Epithelial cell of prostate (primary cell): ENCODE data around the gene ADAMTSL5.
"Not testable (repeated sequence)": the region's sequence is repeated elsewhere in the genome, so short reads cannot be mapped to it uniquely, and the experiment has no call there.

Experiments
- DNase-seq: peaks from one replicate; pipeline ENCODE4 v3.0.0-alpha.2; 2011; ENCODE audit warnings: low read depth, low spot score
- H3K27ac ChIP-seq: fragments of 450-650 bp; 2 replicates; pipeline ENCODE4 v1.5.1; 2017; ENCODE audit warnings: mild to moderate bottlenecking

Gene ADAMTSL5

DNA sequence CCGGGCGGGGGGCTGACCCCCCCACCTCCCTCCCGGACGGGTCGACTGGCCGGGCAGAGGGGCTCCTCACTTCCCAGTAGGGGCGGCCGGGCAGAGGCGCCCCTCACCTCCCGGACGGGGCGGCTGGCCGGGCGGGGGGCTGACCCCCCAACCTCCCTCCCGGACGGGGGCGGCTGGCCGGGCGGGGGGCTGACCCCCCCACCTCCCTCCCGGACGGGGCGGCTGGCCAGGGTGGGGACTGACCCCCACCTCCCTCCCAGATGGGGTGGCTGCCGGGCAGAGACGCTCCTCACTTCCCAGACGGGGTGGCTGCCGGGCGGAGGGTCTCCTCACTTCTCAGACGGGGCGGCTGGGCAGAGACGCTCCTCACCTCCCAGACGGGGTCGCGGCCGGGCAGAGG is 13.6 kb downstream of the ADAMTSL5 start:
- not testable (repeated sequence) for H3K27ac ChIP-seq, DNase-seq

DNA sequence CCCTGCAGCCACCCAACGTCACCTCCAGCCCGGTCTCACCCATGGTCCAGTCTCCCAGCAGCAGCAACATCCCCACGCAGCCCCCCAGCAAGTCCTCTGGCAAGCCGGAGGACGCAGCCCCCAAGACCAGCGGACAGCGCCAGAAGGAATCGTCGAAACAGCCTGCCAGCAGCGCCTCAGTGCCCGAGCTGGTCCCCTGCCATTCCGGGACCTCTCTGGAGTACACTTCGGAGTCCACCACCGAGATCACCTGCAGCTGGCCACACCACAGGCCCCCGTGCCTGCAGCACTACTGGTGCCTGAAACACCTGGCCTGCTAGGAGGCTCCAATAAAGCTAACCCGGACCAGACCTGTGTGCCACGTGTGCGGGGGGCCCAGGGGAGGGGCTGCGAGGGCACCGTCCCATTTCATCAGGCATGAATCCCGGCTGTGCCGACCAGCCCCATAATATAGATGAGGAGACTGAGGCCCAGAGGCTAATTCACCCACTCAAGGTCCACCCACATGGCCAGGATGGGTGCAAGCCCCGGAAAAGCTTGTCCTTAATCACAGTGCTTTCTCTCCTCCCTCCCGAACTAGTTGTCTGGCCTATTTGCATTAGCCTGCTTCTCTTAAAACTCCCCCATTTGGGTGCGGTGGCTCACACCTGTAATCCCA is 15.1 kb downstream of the ADAMTSL5 start:
- no peak overlapping the region for H3K27ac ChIP-seq
- DNase-seq, result no peak

GRCh38 chr19:1496714-1497577 is 15.9 kb downstream of the ADAMTSL5 start:
- no peak overlapping the region for H3K27ac ChIP-seq
- no peak for DNase-seq

GRCh38 chr19:1495799-1496713 is 16.8 kb downstream of the ADAMTSL5 start:
- H3K27ac ChIP-seq, result no peak overlapping the region
- DNase-seq, result no peak

GRCh38 chr19:1495051-1495798 is 17.6 kb downstream of the ADAMTSL5 start:
- H3K27ac ChIP-seq, result no peak overlapping the region
- DNase-seq, result no peak

- DNase-seq, result no peak
- H3K27ac ChIP-seq, result no peak overlapping the region
These were observed 18.6 kb downstream of the ADAMTSL5 start for GRCh38 chr19:1494115-1494815.

DNA sequence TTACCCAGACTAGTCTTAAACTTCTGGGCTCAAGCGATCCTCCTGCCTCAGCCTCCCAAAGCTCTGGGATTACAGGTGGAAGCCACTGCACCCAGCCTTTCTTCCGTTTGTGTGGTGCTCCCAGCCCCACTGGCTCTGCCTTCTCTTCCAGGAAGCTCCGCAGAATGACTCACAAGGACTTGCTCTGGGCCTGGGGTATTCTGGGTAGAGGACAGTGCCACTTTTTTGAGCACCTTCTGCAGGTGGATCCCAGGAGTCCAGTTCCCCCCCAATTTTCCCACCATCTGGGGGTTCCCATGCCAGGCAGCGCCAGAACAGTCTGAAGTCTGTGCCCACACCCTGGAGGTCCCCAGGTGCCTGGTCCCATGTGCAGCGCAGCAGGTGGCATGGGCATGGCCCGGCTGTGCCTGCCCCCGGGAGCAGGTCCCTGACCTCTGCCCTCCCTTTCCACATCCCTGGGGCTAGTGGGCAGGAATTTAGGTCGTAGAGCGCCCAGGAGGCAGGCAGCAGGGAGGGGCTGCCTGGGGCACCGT is 20.3 kb downstream of the ADAMTSL5 start:
- DNase-seq, result no peak
- no peak overlapping the region for H3K27ac ChIP-seq

- DNase-seq, result no peak
- H3K27ac ChIP-seq, result no peak overlapping the region
These were observed 21.0 kb downstream of the ADAMTSL5 start for GRCh38 chr19:1491849-1492170.

GRCh38 chr19:1491114-1491848 is 21.5 kb downstream of the ADAMTSL5 start, which contains the start of gene REEP6:
REEP6 (plus strand) TSS chr19:1491181; CDS start chr19:1491270, 89 bp downstream.
- no peak within 1 kb of the TSS for H3K27ac ChIP-seq

GRCh38 chr19:1490311-1491113 is 22.3 kb downstream of the ADAMTSL5 start, which contains the start of gene PCSK4:
PCSK4 (minus strand) TSS chr19:1490350; CDS start chr19:1490346, 4 bp downstream.
- H3K27ac ChIP-seq, result no peak within 1 kb of the TSS
- peak; percentile 94 for DNase-seq

More at GRCh38 chr19:1491114-1491848, 21.5 kb downstream of the ADAMTSL5 start, which contains the start of gene REEP6:
- no peak for DNase-seq

DNA sequence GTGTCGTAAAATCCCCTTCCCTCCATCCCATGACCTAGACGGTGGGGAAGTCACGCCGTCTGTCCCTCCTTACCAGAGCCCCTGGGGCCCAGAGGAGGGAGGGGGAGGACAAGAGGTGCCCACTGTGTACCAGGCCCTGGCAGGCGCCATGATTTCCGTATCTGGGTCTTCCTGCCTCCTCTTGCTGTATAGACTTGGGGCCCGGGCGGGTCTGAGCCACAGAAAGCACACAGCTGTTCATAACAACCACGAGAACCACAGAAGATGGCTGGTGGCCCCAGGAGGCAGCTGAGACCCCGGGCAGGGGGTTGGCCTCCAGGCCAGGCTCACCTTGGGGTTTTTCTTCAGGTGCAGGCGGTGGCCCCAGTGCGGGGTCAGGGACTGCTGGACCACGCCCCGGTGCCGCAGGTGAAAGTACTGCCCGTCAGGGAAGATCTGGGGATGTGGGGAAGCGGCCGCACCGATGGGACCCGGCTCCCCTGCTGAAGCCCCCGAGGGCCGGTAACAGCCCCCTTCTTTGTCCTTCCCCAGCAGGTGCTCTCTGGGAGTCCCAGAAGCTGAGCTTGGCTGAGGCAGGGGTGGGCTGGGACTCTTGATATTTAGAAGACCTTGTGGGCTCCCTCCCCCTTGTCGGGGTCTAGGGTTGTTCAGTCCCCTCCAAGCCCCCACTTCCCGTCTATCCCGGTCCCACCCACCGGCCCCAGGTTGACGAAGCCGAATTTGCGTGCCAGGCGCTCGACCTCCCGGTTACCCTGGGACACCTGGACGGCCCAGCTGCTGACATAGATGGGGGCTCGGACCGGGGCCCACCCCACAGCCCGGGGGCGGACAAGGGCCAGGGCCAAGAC is 23.1 kb downstream of the ADAMTSL5 start:
- no peak overlapping the region for H3K27ac ChIP-seq
- no peak for DNase-seq

GRCh38 chr19:1488282-1488601 is 24.6 kb downstream of the ADAMTSL5 start:
- no peak for DNase-seq
- no peak overlapping the region for H3K27ac ChIP-seq

GRCh38 chr19:1487576-1488281 is 25.1 kb downstream of the ADAMTSL5 start:
- H3K27ac ChIP-seq, result no peak overlapping the region
- no peak for DNase-seq

DNA sequence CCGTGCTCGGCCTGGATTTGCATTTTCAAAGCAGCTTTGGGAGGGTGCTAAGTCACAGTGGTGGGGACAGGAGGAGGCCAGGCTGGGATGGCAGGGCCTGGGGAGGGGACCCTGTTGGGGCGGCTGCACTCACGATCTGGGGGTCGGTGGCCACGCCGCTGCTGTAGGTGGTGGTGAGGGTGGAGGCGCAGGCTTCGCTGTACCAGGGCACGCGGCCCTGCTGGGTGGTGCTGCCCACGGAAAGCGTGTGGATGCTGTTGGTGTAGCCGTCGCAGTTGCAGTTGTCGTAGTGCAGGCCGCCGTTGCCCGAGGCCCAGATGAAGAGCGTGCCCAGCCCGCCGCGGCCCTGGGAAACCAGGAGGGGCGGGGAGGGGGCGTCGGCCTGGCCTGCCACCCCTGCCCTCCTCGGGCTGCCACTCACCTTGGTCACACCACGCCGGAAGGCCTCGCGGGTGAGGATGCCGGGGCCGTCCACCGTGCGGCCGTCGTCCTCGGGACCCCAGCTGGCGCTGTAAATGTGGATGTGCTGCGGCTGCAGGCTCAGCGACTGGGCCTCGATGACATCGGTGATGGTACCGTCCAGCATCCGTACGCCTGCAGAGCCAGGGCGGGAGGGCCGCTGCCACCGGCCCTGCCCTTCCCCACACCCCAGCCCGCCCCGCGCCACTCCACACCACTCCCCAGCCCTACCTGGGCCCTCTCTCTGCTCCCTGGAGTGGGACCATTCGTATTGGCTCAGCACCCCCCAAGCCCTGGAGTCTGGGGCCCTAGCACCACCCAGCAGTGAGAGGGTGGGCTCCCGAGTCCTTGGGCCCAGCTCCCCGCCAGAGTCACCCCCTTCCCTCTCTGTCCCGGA is 25.9 kb downstream of the ADAMTSL5 start:
- H3K27ac ChIP-seq, result no peak overlapping the region
- no peak for DNase-seq

- DNase-seq, result no peak
These were observed 28.8 kb downstream of the ADAMTSL5 start for GRCh38 chr19:1483979-1484428.

More at GRCh38 chr19:1483979-1484428, 28.8 kb downstream of the ADAMTSL5 start:
- no peak overlapping the region for H3K27ac ChIP-seq
